Measurements from ENCODE around the gene MED29.

Gene MED29

GRCh38 chr19:39412100-39412866 lies 21.1 kb downstream of the MED29 start, which contains the start of gene PLEKHG2:
TSS of gene PLEKHG2 (plus strand) at chr19:39412669. CDS start at chr19:39414087, 1,418 bp downstream.
- DNase-seq = peak; percentile 98

DNA sequence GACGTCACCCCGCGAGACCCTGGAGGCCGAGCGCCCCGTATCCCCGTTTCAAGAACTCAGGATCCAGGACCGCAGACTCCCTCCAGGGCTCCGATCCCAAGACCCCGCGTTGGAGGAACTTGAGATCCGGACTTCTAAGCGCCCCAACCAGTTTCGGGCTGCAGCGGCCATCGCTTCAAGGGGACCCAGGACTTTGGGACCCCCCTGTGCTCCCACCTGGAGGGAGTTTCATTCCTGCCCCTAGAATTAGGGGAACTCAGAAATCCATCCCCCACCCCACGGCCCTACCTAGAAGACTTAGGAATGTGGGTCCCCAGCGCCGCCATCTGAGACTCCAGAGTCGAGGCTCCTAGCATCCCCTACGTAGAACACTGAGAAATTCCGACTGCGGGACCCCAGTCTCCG lies 21.7 kb downstream of the MED29 start:
- DNase-seq = no peak

GRCh38 chr19:39413272-39413910 lies 22.2 kb downstream of the MED29 start:
- DNase-seq = peak; percentile 49

- no peak for DNase-seq
Observed at GRCh38 chr19:39413911-39414608, 22.9 kb downstream of the MED29 start.

DNA sequence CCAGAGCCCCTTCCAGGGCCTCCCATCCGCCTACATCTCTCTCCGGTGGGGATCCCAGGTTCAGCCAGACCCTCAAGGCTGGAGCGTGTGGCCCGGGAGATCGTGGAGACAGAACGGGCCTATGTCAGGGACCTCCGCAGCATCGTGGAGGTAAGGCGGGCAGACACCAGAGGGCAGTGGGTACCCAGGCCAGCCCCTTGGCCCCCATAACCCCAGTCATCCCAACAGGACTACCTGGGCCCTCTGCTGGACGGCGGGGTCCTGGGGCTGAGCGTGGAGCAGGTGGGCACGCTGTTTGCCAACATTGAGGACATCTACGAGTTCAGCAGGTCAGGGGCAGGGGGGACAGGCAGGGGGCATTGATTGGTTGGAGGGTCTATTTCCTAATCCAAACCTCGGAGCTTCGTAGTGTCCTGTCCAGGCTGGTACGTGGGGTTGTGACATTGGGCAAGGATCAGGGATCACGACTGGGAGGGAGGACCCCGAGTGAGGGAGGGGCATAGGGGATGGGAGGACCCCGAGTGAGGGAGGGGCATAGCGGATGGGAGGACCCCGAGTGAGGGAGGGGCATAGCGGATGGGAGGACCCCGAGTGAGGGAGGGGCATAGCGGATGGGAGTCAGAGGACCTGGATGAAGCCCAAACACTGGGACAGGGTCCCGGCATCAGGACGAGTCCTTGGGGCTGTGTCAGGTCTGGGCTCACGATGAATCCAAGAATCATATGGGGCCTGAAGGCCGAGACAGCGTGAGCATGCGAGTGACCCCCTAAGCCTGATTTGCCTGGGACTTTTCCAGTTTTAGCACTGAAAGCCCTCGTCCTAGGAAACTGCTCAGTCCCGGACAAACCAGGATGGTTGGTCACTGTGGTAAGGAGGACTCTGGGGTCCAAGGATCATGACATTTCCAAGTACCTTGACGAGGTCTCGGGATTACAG lies 24.2 kb downstream of the MED29 start:
- no peak for DNase-seq

DNA sequence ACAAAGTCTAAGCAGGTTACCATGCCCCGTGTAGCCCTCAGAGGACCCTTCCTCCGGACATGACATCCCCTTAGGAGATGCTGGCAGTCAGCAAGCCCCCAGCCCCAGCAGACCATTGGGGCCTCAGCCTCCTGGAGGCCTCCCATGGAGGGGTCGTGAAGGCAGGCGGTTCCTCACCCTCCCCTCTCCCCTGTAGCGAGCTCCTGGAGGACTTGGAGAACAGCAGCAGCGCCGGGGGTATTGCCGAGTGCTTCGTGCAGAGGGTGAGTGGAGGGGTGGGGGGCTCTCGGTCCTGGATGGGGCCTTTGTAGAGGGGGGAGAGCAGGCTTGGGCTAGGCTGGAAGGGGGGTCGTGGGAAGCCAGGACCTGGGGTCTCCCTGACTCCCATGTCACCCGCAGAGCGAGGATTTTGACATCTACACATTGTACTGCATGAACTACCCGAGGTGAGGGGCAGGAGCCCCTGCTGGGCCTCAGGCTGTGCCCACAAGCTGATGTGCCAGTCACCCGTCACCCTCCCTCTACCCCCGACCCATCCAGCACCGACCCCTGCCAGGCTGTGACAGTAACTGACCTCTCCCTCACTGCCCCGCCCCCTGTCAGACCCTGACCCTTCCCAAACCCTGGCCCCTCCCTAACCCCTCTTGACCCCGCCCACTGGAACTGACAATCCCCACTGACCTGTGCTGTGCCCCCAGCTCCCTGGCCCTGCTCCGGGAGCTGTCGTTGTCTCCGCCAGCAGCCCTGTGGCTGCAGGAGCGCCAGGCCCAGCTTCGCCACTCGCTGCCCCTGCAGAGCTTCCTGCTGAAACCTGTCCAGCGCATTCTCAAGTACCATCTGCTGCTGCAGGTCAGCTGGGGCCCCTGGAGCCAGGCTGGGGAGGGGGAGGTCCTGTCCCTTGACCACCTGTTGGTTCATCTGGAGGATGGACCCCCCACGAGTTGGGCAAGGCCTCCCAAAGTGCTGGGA lies 25.3 kb downstream of the MED29 start:
- no peak for DNase-seq

GRCh38 chr19:39417463-39418181 lies 26.4 kb downstream of the MED29 start:
- no peak for DNase-seq

- DNase-seq = no peak
Observed at GRCh38 chr19:39419003-39419402, 27.8 kb downstream of the MED29 start.

DNA sequence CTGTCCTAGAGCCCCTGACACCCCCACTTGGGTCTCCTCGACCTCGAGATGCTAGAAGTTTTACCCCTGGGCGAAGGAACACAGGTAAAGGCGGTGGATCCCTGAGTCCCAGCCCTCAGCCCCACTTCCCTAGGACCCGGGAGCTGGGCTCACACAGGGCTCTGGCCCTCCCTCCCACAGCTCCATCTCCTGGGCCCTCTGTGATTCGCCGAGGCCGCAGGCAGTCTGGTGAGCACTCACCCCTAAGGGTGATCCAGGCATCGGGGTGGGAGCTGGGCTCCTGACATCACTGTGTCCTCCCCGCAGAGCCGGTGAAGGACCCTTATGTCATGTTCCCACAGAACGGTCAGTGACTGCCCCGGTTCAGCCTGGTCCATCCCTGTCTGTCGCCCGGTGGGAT lies 29.6 kb downstream of the MED29 start:
- DNase-seq = no peak

DNA sequence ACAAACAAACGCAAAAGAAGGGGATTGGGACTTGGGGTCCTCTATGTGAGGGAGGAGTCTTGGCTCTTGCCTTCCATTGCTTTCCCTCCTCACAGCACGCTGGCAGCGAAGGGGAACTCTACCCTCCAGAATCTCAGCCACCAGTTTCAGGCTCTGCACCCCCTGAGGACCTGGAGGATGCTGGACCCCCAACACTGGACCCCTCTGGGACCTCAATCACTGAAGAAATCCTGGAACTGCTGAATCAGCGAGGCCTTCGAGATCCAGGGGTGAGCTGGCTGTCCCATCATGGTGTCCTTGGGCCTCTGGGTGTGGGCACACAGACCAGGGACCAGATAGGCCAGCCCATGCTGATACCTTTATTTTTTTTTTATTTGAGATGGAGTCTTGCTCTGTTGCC lies 30.8 kb downstream of the MED29 start:
- DNase-seq = no peak

DNA sequence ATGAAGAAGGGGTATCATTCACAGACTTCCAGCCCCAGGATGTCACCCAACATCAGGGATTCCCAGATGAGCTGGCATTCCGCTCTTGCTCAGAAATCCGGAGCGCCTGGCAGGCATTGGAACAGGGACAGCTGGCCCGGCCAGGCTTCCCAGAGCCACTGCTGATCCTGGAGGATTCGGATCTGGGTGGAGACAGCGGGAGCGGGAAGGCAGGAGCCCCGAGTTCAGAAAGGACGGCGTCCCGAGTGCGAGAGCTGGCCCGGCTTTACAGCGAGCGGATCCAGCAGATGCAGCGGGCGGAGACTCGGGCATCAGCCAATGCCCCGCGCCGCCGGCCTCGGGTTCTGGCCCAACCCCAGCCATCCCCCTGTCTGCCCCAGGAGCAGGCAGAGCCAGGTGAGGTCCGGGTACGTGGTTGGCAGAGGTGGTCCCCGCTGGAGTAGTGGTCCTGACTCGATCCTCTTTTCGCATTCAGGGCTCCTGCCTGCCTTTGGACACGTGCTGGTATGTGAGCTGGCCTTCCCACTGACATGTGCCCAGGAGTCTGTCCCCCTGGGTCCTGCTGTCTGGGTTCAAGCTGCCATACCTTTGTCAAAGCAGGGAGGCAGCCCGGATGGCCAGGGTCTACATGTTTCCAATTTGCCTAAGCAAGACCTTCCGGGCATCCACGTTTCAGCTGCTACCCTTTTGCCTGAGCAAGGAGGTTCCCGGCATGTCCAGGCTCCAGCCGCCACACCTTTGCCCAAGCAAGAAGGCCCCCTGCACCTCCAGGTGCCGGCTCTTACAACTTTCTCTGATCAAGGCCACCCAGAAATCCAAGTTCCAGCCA lies 32.3 kb downstream of the MED29 start:
- DNase-seq = no peak

DNA sequence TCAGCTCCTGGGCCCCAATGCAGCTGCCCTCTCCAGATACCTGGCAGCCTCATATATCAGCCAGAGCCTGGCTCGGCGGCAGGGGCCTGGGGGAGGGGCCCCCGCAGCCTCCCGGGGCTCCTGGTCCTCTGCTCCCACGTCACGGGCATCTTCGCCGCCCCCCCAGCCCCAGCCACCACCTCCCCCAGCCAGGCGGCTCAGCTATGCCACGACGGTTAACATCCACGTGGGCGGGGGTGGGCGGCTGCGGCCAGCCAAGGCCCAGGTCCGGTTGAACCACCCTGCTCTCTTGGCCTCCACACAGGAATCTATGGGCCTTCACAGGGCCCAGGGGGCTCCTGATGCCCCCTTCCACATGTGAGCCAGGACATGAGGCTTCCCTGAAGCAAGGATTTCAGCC lies 33.8 kb downstream of the MED29 start:
- no peak for DNase-seq

DNA sequence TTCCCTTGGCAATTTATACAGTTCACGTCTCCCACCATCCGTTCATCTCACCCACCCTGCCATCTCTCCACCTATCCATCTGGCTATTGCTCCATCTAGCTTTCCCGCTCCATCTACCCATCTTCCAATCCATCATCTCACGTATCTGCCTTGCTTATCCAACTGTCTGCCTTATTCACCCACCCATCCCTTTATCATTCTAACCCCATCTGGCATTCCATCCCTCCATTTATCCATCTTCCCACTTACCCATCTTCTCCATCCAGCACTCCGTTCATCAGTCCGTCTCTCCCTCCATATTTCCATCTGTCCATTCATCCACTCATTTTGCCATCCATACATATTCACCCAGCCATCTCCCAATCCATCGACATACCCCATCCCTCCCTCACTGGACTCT lies 34.6 kb downstream of the MED29 start:
- DNase-seq = no peak

- no peak for DNase-seq
Observed at GRCh38 chr19:39426170-39426569, 35.0 kb downstream of the MED29 start.

- no peak for DNase-seq
Observed at GRCh38 chr19:39427707-39428106, 36.5 kb downstream of the MED29 start.

- DNase-seq = no peak
Observed at GRCh38 chr19:39428283-39429112, 37.3 kb downstream of the MED29 start.

GRCh38 chr19:39430675-39431593 lies 39.8 kb downstream of the MED29 start:
- DNase-seq = peak; percentile 83 to 87

GRCh38 chr19:39432677-39433025 lies 41.5 kb downstream of the MED29 start:
- no peak for DNase-seq

Measured in CD4-positive, alpha-beta T cell treated with Interleukin-1 beta for 1 hour (primary cell).